ENCODE measurements around the gene CFAP20DC. TPM values are rescaled to one million over a fixed set of nuclear protein-coding genes. Genes with fewer than 3 reads are reported as not detected.

CFAP20DC gene
- total and polyA plus RNA-seq, 2 of the 4 experiments (the other 2 are of a cell fraction): 1.2 to 1.6 TPM

- no peak overlapping the region for H2BK5ac ChIP-seq (ENCODE audit: low read depth, low read length, poor library complexity, severe bottlenecking)
- TF ChIP-seq, protein P1, sequence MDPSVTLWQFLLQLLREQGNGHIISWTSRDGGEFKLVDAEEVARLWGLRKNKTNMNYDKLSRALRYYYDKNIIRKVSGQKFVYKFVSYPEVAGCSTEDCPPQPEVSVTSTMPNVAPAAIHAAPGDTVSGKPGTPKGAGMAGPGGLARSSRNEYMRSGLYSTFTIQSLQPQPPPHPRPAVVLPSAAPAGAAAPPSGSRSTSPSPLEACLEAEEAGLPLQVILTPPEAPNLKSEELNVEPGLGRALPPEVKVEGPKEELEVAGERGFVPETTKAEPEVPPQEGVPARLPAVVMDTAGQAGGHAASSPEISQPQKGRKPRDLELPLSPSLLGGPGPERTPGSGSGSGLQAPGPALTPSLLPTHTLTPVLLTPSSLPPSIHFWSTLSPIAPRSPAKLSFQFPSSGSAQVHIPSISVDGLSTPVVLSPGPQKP (IDR thresholded peaks at IDR 0.05; ENCODE audit: borderline replicate concordance, low read depth, low read length): no peak
- TF ChIP-seq NFE2L2 (IDR thresholded peaks at IDR 0.05; ENCODE audit: low read depth, low read length) (no peak), MAZ (IDR thresholded peaks at IDR 0.05; ENCODE audit: borderline replicate concordance, low read depth, low read length) (no peak), POLR2A (IDR thresholded peaks at IDR 0.05; ENCODE audit: low read depth, low read length) (no peak)
- ChIA-PET CTCF (no interaction called here), POLR2A (ENCODE audit: unreplicated experiment) (no interaction called here)
- peak overlapping the region; percentile 52 for H3K4ac ChIP-seq (ENCODE audit: low read depth, low read length)
- H3K4me1 ChIP-seq (ENCODE audit: control insufficient read depth, insufficient read depth, low read length): peaks cover 9% of the 10 kb centered on the region; the same call in 1 of the 2 replicates
- H3K4me2 ChIP-seq (ENCODE audit: low read depth, low read length): no peak overlapping the region
- ATAC-seq (ENCODE audit: low read depth) (no peak), DNase-seq (no peak)
- peak overlapping the region; percentile 44 for H2AK5ac ChIP-seq (ENCODE audit: low read depth, low read length)
- H3K23ac ChIP-seq (ENCODE audit: low read depth, low read length): no peak overlapping the region
- no peak overlapping the region for H3K56ac ChIP-seq (ENCODE audit: extremely low read depth, insufficient read depth, low read length)
- H3K9me1 ChIP-seq (ENCODE audit: insufficient read depth, low read length): no peaks in the 10 kb centered on the region
- peak overlapping the region; percentile 62; the same call in 1 of the 3 replicates for H2BK15ac ChIP-seq (ENCODE audit: low read depth, low read length)
- WGBS, 2 experiments (ENCODE audit: extremely low coverage in 2 of 2, insufficient read length in 1 of 2): no CpG with 5 or more reads among the region's 5 CpGs
- H2AFZ ChIP-seq (replicated peaks; ENCODE audit: low read length, poor library complexity): no peak overlapping the region
- H4K8ac ChIP-seq (ENCODE audit: low read depth in 2 of 2, low read length in 2 of 2): peak overlapping the region in 1 of 2 experiments; percentile 51; a peak in 2 of 4 replicates
- no peaks in the 10 kb centered on the region for H3K79me1 ChIP-seq (ENCODE audit: low read depth in 1 of 2, low read length in 2 of 2)
- H3K4me3 ChIP-seq (ENCODE audit: insufficient read depth, low read depth, low read length): no peak overlapping the region
- no peaks in the 10 kb centered on the region for H4K20me1 ChIP-seq (ENCODE audit: insufficient read depth, low read length)
- dilution Hi-C loops (cut with HindIII; ENCODE audit: low sequenced_read_pairs, unreplicated experiment) (no loop called here), in situ Hi-C loops (cut with MboI; ENCODE audit: low sequenced_read_pairs) (loop anchor here (10.0 to 25.0 kb wide), 4 partner anchors 213 to 821 kb away; no protein-coding TSS in a partner anchor), intact Hi-C loops (cut with micrococcal nuclease) (loop anchor here (5.0 to 10.0 kb wide), 2 partner anchors 349 to 433 kb away; no protein-coding TSS in a partner anchor)
- no peaks in the 10 kb centered on the region for H3K27me3 ChIP-seq (ENCODE audit: control insufficient read depth, insufficient read depth, low read length)
- H3K9ac ChIP-seq (ENCODE audit: low read depth, low read length): no peak overlapping the region
- H3K9me3 ChIP-seq (ENCODE audit: control insufficient read depth, insufficient read depth, low read length): peaks cover under 1% of the 10 kb centered on the region; the same call in 1 of the 2 replicates
- no peaks in the 10 kb centered on the region for H3K36me3 ChIP-seq (ENCODE audit: control insufficient read depth, insufficient read depth, low read length)
- peak overlapping the region; percentile 28; the same call in 1 of the 2 replicates for H3K14ac ChIP-seq (replicated peaks; ENCODE audit: low read depth, low read length)
- peak overlapping the region; percentile 21; the same call in 1 of the 2 replicates for H4K5ac ChIP-seq (ENCODE audit: low read depth, low read length)
- no peak overlapping the region for H2AK9ac ChIP-seq (replicated peaks; ENCODE audit: low read depth, low read length, poor library complexity)
- H3K18ac ChIP-seq (ENCODE audit: low read depth, low read length): no peak overlapping the region
- no TSS peak for BruUV-seq (replicated peaks)
- H2BK120ac ChIP-seq (ENCODE audit: low read depth, low read length): peak overlapping the region; percentile 76; the same call in 1 of the 2 replicates
- peak overlapping the region; percentile 80 for H2BK20ac ChIP-seq (ENCODE audit: low read depth, low read length)
- H4K91ac ChIP-seq (ENCODE audit: insufficient read depth, low read depth, low read length): peak overlapping the region; percentile 36; the same call in 1 of the 2 replicates
- no peak overlapping the region for H3K27ac ChIP-seq (ENCODE audit: insufficient read depth, low read length)
These were observed 58.2 kb downstream of the CFAP20DC start for GRCh38 chr3:58991623-58992022.
